T-helper 17 cell (primary cell): ENCODE data around the gene SV2B. TPM values are rescaled to one million over a fixed set of nuclear protein-coding genes. Genes with fewer than 3 reads are reported as not detected.

ENCODE experiments used
- ATAC-seq: fragments of 150-1000 bp; cut with Tn5 transposase; 2 replicates; pipeline ENCODE4 v1.10.0; 2021; ENCODE audit warnings: mild to moderate bottlenecking, moderate library complexity
- DNase-seq, 3 donors: peaks; one replicate each; pipeline versions ENCODE4 v3.0.0 to v3.0.0-alpha.2; 2020 to 2021
- H3K9me3 ChIP-seq: one replicate; pipeline ENCODE4 v1.7.0; 2013; ENCODE audit warnings: low read length, mild to moderate bottlenecking; ENCODE audit not compliant: control insufficient read depth, poor library complexity, severe bottlenecking
- H3K27ac Mint-ChIP-seq: one replicate; pipeline ENCODE4 v1.8.0; 2022; ENCODE audit warnings: mild to moderate bottlenecking, moderate library complexity, mixed read lengths
- H3K27me3 Mint-ChIP-seq: one replicate; pipeline ENCODE4 v1.8.0; 2022; ENCODE audit warnings: mixed read lengths
- H3K36me3 Mint-ChIP-seq: one replicate; pipeline ENCODE4 v1.8.0; 2022; ENCODE audit warnings: low read depth, mixed read lengths
- H3K4me1 Mint-ChIP-seq: one replicate; pipeline ENCODE4 v1.8.0; 2022; ENCODE audit warnings: mild to moderate bottlenecking, mixed read lengths
- H3K4me3 Mint-ChIP-seq: one replicate; pipeline ENCODE4 v1.8.0; 2022; ENCODE audit warnings: mild to moderate bottlenecking, moderate library complexity, mixed read lengths
- total RNA-seq, 4 donors: library from RNA in 2 of 4; stranded (reverse) in 2 of 4; gene quantifications; one replicate each; pipeline ENCODE4 v1.2.3 and lab custom pipeline; 2022 to 2026

SV2B gene
- total RNA-seq, 2 donors from 2014 or later = 0.10 TPM; not detected in 1

DNA sequence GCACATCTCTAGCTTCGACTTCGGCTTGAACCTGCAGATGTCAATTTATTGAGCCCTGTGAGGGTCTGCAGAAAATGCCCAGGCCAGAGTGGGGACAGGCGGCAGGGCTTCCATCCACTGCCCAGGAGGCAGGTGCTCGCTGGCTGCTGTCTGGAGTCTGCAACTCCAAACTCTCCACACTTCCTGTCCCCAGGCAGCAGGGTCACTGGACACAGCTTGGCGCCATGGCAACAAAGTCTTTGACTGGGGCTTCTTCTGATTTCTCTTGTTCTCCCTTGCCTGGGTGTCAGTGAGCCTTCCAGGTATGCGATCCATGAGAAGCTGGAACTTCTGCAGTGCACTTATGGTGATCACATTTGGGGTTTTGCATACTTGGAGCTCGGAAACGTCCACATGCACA lies 33.5 kb downstream of the SV2B start:
- H3K9me3 ChIP-seq = no peaks in the 10 kb centered on the region
- Mint-ChIP-seq H3K4me3 (no peak overlapping the region), H3K36me3 (no peaks in the 10 kb centered on the region), H3K27ac (no peak overlapping the region), H3K27me3 (peaks cover 48% of the 10 kb centered on the region), H3K4me1 (peaks cover 2% of the 10 kb centered on the region)
- no peak for ATAC-seq
- DNase-seq = no peak

DNA sequence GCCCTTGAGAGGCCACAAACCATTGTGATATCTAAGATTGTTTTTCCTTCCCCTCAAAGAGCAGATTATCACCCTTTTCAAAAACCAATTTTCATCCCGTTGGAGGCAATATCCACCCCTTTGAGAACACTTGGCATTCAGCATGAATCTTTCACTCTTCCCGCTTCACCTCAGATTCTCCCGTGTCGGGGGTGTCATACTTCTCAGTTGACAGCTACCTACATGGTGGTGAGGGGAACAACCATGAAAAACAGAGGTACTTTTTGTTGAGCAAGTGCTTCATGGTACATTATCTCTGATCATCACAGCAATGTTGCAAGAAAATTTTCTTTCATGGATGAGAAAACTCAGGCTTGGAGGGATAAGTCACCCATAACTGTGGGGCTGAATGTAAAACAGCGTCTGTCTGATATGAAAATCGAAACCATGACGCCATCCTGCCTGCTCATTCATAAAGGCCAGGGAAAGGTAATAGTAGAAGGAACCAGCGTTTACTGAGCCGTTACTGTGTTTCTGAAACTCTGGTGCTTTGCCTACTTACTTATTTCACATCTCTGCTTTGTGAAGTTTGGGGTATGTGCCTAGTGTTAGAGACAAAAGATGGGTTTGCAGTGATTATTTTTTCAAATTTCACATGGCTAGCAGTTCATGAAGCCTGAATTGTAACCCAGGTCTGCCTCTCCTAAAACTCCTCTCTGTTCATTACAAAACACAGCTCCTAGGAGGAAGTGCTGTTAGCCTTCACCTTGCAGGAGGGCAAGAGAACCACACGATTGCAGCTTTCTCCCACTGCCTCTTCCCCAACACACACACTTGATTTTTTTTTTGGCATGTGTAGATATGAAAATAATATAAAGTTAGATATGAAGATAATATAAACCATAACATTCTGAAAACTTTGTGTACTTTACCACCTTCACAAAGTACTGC lies 35.4 kb downstream of the SV2B start:
- Mint-ChIP-seq H3K36me3 (peaks cover 3% of the 10 kb centered on the region), H3K27me3 (peaks cover 60% of the 10 kb centered on the region), H3K4me1 (peaks cover 2% of the 10 kb centered on the region), H3K4me3 (no peak overlapping the region), H3K27ac (no peak overlapping the region)
- H3K9me3 ChIP-seq = no peaks in the 10 kb centered on the region
- ATAC-seq (no peak), DNase-seq (no peak)

DNA sequence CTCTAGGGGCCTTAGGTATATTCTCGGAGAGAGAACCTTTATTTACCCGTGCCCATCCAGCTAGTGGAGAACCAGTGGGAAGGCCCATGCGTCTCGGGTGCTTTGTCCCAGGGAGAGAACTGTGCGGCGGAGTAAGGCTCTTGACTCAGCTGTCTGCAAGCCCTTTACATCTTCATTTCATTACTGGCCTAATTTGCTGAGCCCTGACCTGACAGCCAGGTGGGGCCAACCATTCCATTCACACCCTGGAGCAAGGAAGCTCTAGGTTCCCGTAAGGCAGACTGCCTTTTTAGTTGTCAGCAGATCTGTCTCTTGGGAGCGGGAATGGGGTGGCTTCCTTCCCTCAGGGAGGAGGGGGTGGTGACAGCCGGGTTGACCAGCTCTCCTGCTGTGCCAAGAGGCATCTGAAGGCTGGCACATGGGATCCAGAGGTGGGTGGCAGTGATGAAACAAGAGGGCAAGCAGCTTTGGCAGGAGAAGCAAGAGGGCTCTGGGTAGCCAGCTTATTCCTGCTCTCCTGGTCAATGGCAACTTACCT lies 36.4 kb downstream of the SV2B start:
- no peaks in the 10 kb centered on the region for H3K9me3 ChIP-seq
- Mint-ChIP-seq H3K27ac (no peak overlapping the region), H3K4me1 (peaks cover 2% of the 10 kb centered on the region), H3K4me3 (no peak overlapping the region), H3K36me3 (peaks cover 3% of the 10 kb centered on the region), H3K27me3 (peaks cover 63% of the 10 kb centered on the region)
- no peak for ATAC-seq
- DNase-seq = no peak

DNA sequence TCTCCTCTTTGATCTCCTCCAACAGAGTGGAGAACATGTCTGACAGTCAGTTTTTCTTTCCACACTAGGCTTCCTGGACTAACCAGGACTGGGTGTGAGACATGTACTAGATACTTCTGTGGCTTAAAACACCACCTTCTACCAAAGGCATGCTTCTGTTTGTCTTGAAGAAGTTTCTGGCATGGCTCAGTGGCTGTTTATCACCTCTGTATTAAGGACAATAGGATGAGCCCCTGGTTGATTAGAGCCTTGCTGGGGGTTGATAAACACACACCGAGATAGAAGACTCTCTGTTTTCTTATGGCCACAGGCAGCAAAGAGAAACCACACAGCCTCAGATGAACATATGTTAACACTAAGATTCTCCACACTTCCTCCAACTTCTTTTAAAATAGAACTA lies 40.5 kb downstream of the SV2B start:
- peaks cover 3% of the 10 kb centered on the region for H3K36me3 Mint-ChIP-seq
- peaks cover 4% of the 10 kb centered on the region for H3K4me1 Mint-ChIP-seq
- H3K4me3 Mint-ChIP-seq = no peak overlapping the region
- H3K27me3 Mint-ChIP-seq = peaks cover 55% of the 10 kb centered on the region
- H3K27ac Mint-ChIP-seq = no peak overlapping the region
- DNase-seq (no peak), ATAC-seq (no peak)
- H3K9me3 ChIP-seq = no peaks in the 10 kb centered on the region

DNA sequence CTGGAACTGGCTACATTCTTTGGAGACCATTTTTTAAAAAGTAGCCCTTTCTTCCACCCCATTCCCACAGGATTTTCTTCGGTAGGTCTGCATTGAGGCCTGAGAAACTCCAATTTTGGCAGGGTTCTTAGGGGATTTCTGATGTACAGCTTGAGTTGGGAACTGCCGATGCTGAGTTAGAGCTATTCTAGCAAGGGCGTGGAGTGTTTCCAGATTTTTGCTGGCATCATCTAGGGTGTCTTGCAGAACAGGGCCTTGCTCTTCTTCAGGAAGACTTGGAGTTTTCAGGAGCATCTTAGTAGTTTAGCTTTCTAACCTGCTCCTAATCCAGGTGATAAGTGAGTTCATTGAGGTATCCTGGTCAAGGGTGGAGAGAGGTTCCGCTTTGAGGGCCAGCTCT lies 41.0 kb downstream of the SV2B start:
- DNase-seq (no peak), ATAC-seq (no peak)
- H3K36me3 Mint-ChIP-seq = peaks cover 3% of the 10 kb centered on the region
- H3K27me3 Mint-ChIP-seq = peaks cover 54% of the 10 kb centered on the region
- no peaks in the 10 kb centered on the region for H3K9me3 ChIP-seq
- H3K4me1 Mint-ChIP-seq = peaks cover 4% of the 10 kb centered on the region
- H3K27ac Mint-ChIP-seq = no peak overlapping the region
- no peak overlapping the region for H3K4me3 Mint-ChIP-seq

DNA sequence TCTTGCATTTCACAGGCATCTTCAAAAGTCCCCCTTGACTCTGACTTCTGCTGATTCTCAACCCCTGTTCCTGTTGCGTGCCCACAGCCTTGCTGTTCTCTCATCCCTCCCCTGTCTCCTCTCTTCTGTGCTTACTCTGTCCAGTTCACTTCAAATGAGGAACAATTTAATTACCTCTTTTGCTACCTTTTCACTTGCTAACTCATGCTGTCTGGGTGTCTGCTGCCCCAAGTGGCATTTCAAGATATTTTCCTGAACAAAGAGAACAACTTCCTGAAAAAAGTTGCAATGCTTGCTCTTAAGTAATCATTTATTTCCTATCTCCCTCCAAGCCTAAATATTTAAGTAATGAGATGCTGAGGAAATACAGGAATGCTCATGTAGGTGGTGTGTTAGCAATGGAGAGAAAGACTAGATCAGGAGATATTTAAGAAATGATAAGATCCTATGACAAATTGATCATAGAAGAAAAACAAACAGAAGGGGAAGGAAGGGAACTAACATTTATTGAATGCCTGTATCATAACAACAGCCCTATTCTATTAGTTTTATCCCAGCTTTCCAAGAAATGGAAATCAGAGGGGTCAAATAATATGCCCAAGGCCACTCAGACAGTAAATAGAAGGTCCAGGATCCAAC lies 42.2 kb downstream of the SV2B start:
- Mint-ChIP-seq H3K4me3 (no peak overlapping the region), H3K4me1 (peaks cover 4% of the 10 kb centered on the region), H3K27me3 (peaks cover 54% of the 10 kb centered on the region), H3K36me3 (peaks cover 3% of the 10 kb centered on the region), H3K27ac (no peak overlapping the region)
- no peak for DNase-seq
- H3K9me3 ChIP-seq = no peaks in the 10 kb centered on the region
- no peak for ATAC-seq

DNA sequence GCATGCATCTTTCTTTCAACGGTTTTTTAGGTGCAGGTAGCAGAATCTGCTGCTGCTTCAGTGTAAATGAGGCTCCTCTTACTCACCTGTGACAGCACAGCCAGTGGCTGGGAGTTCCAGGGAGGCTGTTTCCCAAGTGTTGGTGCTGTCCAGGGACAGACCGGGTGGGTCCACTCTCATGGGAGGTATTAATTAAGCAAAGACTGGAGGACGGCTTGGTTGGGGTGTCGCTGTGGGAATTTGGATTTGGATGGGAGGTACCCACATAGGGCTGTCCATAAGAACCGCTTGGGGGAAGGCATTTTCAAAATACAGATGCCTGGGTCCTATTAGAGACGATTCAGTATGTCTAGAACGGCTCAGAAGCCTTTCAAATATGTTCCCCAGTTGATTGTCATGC lies 42.9 kb downstream of the SV2B start:
- DNase-seq (no peak), ATAC-seq (no peak)
- Mint-ChIP-seq H3K27ac (no peak overlapping the region), H3K36me3 (peaks cover 3% of the 10 kb centered on the region), H3K27me3 (peaks cover 58% of the 10 kb centered on the region), H3K4me1 (peaks cover 4% of the 10 kb centered on the region), H3K4me3 (no peak overlapping the region)
- H3K9me3 ChIP-seq = no peaks in the 10 kb centered on the region

DNA sequence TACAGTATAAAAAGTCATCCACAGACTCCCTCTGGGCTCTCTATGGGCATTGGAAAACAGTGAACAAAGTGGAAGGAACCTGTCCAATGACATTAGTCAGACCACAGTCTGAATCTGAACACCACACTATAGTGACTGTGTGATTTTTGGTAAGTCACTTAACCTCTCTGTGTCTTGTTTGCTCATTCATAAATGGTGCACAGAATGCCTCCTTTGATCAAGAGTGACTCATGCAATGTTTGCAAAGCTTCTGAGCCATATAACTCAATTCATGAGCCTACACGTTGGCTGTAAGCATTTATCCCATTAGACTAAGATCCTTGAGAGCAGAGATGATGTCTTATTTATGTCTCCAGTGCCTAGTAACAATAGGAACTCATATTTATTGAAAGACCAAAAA lies 46.7 kb downstream of the SV2B start:
- H3K27me3 Mint-ChIP-seq = peaks cover 76% of the 10 kb centered on the region
- no peaks in the 10 kb centered on the region for H3K36me3 Mint-ChIP-seq
- H3K27ac Mint-ChIP-seq = no peak overlapping the region
- no peak for DNase-seq
- ATAC-seq = no peak
- H3K4me1 Mint-ChIP-seq = peaks cover 4% of the 10 kb centered on the region
- H3K9me3 ChIP-seq = no peaks in the 10 kb centered on the region
- no peak overlapping the region for H3K4me3 Mint-ChIP-seq

DNA sequence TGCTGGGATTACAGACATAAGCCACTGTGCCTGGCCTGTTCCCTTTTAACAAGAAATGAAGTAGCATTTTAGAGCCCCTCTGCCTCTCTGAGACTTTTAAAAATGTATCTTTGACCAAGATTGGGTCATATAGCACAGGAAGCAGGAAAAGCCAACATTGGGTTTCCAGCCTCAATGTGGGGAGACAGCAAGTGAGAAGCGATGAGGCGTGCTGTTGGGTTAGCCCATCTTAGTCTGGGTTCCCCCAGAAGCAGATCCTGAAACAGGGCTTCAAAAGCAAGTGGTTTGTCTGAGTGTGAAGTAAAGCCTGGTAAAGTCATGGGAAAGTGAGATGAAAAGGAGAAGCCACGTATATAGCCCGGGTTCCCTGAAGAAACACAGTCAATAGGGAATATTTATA lies 48.2 kb downstream of the SV2B start:
- no peaks in the 10 kb centered on the region for H3K36me3 Mint-ChIP-seq
- DNase-seq (no peak), ATAC-seq (no peak)
- H3K9me3 ChIP-seq = no peaks in the 10 kb centered on the region
- peaks cover 81% of the 10 kb centered on the region for H3K27me3 Mint-ChIP-seq
- H3K27ac Mint-ChIP-seq = no peak overlapping the region
- H3K4me3 Mint-ChIP-seq = no peak overlapping the region
- H3K4me1 Mint-ChIP-seq = no peaks in the 10 kb centered on the region

DNA sequence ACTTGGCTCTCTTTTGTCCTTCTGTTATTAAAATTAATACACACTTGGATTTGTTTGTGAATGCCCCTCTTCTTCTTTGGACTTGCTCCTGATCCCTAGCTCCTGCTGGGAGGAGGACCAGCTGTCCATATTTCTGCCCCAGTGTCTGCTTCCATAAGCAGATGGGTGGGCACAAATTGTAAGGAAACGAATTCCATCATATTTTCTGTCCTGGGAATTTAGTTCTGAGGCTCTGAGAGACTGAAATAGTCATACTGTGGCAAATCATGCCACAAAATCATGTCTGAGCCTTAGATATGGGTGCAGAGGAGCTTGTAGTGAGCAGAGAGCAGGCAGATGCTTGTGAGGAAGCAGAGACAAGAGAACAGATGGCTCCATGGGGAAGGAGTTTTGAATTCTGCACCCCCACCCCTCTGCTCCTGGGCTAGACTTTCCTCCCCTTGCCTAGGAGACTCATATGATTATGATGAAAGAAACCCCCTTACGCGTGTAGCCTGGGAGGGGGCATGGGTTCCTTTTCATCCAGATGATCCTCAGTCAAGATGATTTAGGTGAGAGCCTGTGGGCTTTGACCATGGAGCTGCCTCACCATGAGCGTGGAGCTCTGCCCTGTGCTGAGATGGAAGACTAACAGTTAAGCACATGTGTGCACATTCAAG lies 50.6 kb downstream of the SV2B start:
- DNase-seq = no peak
- no peaks in the 10 kb centered on the region for H3K4me1 Mint-ChIP-seq
- H3K36me3 Mint-ChIP-seq = no peaks in the 10 kb centered on the region
- no peak overlapping the region for H3K27ac Mint-ChIP-seq
- peaks cover 79% of the 10 kb centered on the region for H3K27me3 Mint-ChIP-seq
- ATAC-seq = no peak
- no peak overlapping the region for H3K4me3 Mint-ChIP-seq
- H3K9me3 ChIP-seq = no peaks in the 10 kb centered on the region

DNA sequence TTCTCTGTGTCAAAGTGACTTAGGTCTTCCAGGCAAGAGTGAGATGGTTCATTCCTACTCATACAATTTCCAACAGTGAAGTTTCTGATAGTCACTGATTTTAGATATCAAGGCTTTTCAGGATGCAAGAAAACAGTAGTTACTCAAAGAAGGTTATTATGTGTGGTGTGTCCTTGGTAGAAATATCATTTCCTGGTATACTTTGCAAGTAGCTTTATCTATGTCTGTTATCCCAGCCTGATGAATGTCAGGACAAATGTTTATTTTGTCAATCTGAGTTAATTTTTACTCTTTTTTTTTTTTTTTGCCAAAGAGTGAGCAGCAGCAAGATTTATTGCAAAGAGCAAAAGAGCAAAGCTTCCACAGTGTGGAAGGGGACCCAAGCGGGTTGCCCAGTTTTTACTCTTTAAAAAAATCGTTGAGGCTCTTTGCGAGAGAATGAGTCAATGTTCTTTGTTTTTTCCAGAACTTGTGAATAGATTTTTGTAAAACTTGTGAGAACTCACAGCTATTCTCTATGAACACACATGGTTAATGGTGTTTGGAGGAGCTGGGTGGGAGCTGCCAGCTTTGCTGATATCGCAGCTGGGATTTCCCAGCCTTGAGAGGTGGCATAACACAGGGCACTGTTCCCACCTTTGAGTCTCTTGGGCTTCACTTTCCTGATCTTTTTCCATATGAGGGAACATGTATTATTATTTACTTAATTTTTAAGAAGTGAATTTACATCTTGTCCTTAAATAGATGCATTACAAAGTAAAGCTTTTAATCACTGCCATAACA lies 51.9 kb downstream of the SV2B start:
- H3K27ac Mint-ChIP-seq = no peak overlapping the region

DNA sequence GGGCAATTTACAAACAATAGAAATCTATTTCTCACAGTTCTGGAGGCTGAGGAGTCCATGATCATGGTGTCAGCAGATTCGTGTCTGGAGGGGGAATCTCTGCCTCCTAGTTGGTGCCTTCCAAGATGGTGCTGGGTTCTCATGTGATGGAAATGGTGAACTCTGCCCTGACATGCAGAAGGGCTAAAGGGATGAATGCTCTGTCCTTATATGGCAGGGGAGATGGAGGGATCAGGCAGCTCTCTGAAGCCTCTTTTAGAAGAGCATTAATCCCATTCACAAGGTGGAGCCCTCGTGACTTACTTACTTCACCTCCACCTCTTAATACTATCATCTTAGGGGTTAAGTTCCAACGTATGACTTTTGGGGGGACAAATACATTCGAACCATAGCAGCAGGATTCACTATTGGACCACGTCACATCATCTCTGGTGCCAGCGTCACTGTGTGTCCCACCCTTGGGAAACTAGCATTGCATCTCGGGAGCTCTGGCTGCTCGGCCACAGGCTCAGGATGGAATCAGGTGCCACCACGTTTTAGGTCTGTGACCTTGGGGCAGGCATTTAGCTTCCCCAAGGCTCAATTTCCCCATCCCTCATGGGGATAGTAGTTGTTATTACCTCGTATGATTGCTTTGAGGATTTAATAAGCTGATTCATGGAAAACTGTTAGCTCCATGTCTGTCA lies 53.0 kb downstream of the SV2B start:
- H3K27ac Mint-ChIP-seq = no peak overlapping the region
- no peaks in the 10 kb centered on the region for H3K36me3 Mint-ChIP-seq
- no peak for DNase-seq
- no peak overlapping the region for H3K4me3 Mint-ChIP-seq
- ATAC-seq = no peak
- H3K27me3 Mint-ChIP-seq = peaks cover 87% of the 10 kb centered on the region
- no peaks in the 10 kb centered on the region for H3K4me1 Mint-ChIP-seq
- no peaks in the 10 kb centered on the region for H3K9me3 ChIP-seq

More for the DNA sequence above, 51.9 kb downstream of the SV2B start:
- Mint-ChIP-seq H3K4me3 (no peak overlapping the region), H3K27me3 (peaks cover 84% of the 10 kb centered on the region), H3K36me3 (no peaks in the 10 kb centered on the region), H3K4me1 (no peaks in the 10 kb centered on the region)
- no peaks in the 10 kb centered on the region for H3K9me3 ChIP-seq
- no peak for DNase-seq
- no peak for ATAC-seq
